H1 (cell line): ENCODE data around the gene EFCAB6. TPM values are rescaled to one million over a fixed set of nuclear protein-coding genes. Genes with fewer than 3 reads are reported as not detected.

ENCODE experiments used
- ASH2L ChIP-seq: fragments of 200-600, 300-600 bp; sonication (generic); IDR thresholded peaks from one replicate; pipeline ENCODE4 v1.7.1; 2017; ENCODE audit warnings: low read length
- BACH1 ChIP-seq: IDR thresholded peaks from 2 replicates; pipeline ENCODE4 v1.6.1; 2012; ENCODE audit warnings: low read length, improper control_type of control experiment
- CBX5 ChIP-seq: fragments of 300-800, 300-1000 bp; sonication (generic); IDR thresholded peaks from 2 replicates; pipeline ENCODE4 v1.7.1; 2016; ENCODE audit warnings: antibody characterized with exemption, low read length, low read depth
- JUN ChIP-seq: IDR thresholded peaks from 2 replicates; pipeline ENCODE4 v1.6.1; 2011; ENCODE audit warnings: low read depth, mild to moderate bottlenecking, improper control_type of control experiment, low read length
- KDM1A ChIP-seq: fragments of 200-600, 300-600 bp; sonication (generic); IDR thresholded peaks from 2 replicates; pipeline ENCODE4 v1.7.1; 2016; ENCODE audit warnings: mild to moderate bottlenecking, low read length, borderline replicate concordance
- NRF1 ChIP-seq: IDR thresholded peaks from 2 replicates; pipeline ENCODE4 v1.6.1; 2011; ENCODE audit warnings: mild to moderate bottlenecking, low read depth, low read length, improper control_type of control experiment
- PHF8 ChIP-seq: fragments of 200-600 bp; sonication (generic); conservative IDR thresholded peaks from 2 replicates; pipeline ENCODE4 v1.7.1; 2012; ENCODE audit warnings: low read depth, mild to moderate bottlenecking, inconsistent platforms, low read length, moderate library complexity
- POU5F1 ChIP-seq: IDR thresholded peaks from 2 replicates; pipeline ENCODE4 v1.6.1; 2011; ENCODE audit warnings: low read depth, mild to moderate bottlenecking, low read length, moderate library complexity
- RBBP5 ChIP-seq: IDR thresholded peaks from 2 replicates; pipeline ENCODE4 v1.7.1; 2012; ENCODE audit warnings: low read depth, mild to moderate bottlenecking, inconsistent platforms, low read length, moderate library complexity, borderline replicate concordance
- SP4 ChIP-seq: IDR thresholded peaks from 2 replicates; pipeline ENCODE4 v1.6.1; 2012; ENCODE audit warnings: low read length, inconsistent platforms
- ZNF274 ChIP-seq: IDR thresholded peaks from 2 replicates; pipeline ENCODE4 v1.7.0; 2012; ENCODE audit warnings: low read length, borderline replicate concordance; ENCODE audit errors: extremely low read depth
- polyA plus RNA-seq, 7 experiments: library from polyadenylated mRNA; depleted of rRNA in 3 of 7; stranded (reverse) in 5 of 7; unstranded in 2 of 7; fragments of >200 nt in 5 of 7; fragments of 200-250 nt in 2 of 7; gene quantifications; 1 replicate in 5 of 7; 2 replicates in 1 of 7; 4 replicates in 1 of 7; pipeline versions ENCODE4 v1.2.1 to v1.2.3, GENCODE V29; 2011 to 2013; ENCODE audit warnings: missing spikeins in 2 of 7, mixed read lengths in 2 of 7
- total RNA-seq: library from RNA; stranded (reverse); fragmentation: NEBNext Ultra II Directional; extraction: Animal tissue kit (Norgen Biotek cat#: 25700); gene quantifications from 2 replicates; pipeline ENCODE4 v1.2.1, GENCODE V29; 2021
- TF ChIP-seq, protein P1 (sequence below): fragments of 300-600 bp; sonication (generic); IDR thresholded peaks from 2 replicates; pipeline ENCODE4 v1.7.1; 2012; ENCODE audit warnings: low read length, moderate library complexity, mild to moderate bottlenecking, inconsistent platforms; ENCODE audit not compliant: insufficient replicate concordance
- TF ChIP-seq, protein P2 (sequence below): IDR thresholded peaks from 2 replicates; pipeline ENCODE4 v1.6.1; 2012; ENCODE audit warnings: inconsistent platforms

The EFCAB6 gene
- total and polyA plus RNA-seq, 2 of the 8 experiments (the other 6 are each of a cell fraction or from before 2014, with no cell fraction given) = 0.32 to 1.7 TPM

DNA sequence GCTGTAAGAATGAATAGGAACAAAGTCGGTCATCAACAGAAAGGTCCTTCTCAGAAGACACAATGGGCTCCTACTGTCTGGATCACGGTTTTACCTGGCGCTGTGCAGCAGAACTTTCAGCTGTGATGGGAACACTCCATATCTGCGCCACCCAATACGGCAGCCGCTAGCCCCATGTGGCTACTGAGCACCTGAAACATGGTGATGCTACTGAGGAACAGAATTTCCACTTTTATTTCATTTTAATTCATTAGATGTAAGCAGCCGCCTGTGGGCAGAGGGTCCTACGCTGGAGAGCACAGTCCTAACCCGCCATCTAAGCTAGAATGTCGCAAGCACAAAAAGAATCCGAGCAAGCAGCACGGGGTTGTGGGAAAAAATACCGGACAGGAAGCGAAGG is 47.5 kb upstream of the EFCAB6 start (continued):
- TF ChIP-seq, protein P1, sequence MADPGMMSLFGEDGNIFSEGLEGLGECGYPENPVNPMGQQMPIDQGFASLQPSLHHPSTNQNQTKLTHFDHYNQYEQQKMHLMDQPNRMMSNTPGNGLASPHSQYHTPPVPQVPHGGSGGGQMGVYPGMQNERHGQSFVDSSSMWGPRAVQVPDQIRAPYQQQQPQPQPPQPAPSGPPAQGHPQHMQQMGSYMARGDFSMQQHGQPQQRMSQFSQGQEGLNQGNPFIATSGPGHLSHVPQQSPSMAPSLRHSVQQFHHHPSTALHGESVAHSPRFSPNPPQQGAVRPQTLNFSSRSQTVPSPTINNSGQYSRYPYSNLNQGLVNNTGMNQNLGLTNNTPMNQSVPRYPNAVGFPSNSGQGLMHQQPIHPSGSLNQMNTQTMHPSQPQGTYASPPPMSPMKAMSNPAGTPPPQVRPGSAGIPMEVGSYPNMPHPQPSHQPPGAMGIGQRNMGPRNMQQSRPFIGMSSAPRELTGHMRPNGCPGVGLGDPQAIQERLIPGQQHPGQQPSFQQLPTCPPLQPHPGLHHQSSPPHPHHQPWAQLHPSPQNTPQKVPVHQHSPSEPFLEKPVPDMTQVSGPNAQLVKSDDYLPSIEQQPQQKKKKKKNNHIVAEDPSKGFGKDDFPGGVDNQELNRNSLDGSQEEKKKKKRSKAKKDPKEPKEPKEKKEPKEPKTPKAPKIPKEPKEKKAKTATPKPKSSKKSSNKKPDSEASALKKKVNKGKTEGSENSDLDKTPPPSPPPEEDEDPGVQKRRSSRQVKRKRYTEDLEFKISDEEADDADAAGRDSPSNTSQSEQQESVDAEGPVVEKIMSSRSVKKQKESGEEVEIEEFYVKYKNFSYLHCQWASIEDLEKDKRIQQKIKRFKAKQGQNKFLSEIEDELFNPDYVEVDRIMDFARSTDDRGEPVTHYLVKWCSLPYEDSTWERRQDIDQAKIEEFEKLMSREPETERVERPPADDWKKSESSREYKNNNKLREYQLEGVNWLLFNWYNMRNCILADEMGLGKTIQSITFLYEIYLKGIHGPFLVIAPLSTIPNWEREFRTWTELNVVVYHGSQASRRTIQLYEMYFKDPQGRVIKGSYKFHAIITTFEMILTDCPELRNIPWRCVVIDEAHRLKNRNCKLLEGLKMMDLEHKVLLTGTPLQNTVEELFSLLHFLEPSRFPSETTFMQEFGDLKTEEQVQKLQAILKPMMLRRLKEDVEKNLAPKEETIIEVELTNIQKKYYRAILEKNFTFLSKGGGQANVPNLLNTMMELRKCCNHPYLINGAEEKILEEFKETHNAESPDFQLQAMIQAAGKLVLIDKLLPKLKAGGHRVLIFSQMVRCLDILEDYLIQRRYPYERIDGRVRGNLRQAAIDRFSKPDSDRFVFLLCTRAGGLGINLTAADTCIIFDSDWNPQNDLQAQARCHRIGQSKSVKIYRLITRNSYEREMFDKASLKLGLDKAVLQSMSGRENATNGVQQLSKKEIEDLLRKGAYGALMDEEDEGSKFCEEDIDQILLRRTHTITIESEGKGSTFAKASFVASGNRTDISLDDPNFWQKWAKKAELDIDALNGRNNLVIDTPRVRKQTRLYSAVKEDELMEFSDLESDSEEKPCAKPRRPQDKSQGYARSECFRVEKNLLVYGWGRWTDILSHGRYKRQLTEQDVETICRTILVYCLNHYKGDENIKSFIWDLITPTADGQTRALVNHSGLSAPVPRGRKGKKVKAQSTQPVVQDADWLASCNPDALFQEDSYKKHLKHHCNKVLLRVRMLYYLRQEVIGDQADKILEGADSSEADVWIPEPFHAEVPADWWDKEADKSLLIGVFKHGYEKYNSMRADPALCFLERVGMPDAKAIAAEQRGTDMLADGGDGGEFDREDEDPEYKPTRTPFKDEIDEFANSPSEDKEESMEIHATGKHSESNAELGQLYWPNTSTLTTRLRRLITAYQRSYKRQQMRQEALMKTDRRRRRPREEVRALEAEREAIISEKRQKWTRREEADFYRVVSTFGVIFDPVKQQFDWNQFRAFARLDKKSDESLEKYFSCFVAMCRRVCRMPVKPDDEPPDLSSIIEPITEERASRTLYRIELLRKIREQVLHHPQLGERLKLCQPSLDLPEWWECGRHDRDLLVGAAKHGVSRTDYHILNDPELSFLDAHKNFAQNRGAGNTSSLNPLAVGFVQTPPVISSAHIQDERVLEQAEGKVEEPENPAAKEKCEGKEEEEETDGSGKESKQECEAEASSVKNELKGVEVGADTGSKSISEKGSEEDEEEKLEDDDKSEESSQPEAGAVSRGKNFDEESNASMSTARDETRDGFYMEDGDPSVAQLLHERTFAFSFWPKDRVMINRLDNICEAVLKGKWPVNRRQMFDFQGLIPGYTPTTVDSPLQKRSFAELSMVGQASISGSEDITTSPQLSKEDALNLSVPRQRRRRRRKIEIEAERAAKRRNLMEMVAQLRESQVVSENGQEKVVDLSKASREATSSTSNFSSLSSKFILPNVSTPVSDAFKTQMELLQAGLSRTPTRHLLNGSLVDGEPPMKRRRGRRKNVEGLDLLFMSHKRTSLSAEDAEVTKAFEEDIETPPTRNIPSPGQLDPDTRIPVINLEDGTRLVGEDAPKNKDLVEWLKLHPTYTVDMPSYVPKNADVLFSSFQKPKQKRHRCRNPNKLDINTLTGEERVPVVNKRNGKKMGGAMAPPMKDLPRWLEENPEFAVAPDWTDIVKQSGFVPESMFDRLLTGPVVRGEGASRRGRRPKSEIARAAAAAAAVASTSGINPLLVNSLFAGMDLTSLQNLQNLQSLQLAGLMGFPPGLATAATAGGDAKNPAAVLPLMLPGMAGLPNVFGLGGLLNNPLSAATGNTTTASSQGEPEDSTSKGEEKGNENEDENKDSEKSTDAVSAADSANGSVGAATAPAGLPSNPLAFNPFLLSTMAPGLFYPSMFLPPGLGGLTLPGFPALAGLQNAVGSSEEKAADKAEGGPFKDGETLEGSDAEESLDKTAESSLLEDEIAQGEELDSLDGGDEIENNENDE = no peak
- TF ChIP-seq ZNF274 (no peak), JUN (no peak), BACH1 (no peak), NRF1 (no peak), ASH2L (no peak), POU5F1 (no peak), SP4 (no peak), KDM1A (no peak), CBX5 (no peak), RBBP5 (no peak), PHF8 (no peak)
- TF ChIP-seq, protein P2, sequence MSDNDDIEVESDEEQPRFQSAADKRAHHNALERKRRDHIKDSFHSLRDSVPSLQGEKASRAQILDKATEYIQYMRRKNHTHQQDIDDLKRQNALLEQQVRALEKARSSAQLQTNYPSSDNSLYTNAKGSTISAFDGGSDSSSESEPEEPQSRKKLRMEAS = no peak
